Gastroesophageal sphincter (tissue), 3 donors: Measurements from ENCODE around the gene DUSP18.

Experiments used
- POLR2A ChIP-seq, 2 donors: fragments of 450-650 bp; IDR thresholded peaks; one replicate each; pipeline ENCODE4 v1.6.1; 2017; ENCODE audit warnings: antibody characterized with exemption in 2 of 2, mild to moderate bottlenecking in 2 of 2, moderate library complexity in 1 of 2
- POLR2AphosphoS5 ChIP-seq: sonication (generic); formaldehyde crosslinking; IDR thresholded peaks from one replicate; pipeline ENCODE4 v1.6.1; 2017; ENCODE audit warnings: antibody characterized with exemption
- TF ChIP-seq, protein P1 (sequence below), 4 experiments: fragments of 200-600 bp in 2 of 4; fragments of 450-650 bp in 2 of 4; sonication (generic) in 1 of 4; IDR thresholded peaks; one replicate each; pipeline ENCODE4 v1.5.1; 2017 to 2019; ENCODE audit warnings: antibody characterized with exemption in 4 of 4, mild to moderate bottlenecking in 2 of 4, moderate library complexity in 2 of 4

DNA sequence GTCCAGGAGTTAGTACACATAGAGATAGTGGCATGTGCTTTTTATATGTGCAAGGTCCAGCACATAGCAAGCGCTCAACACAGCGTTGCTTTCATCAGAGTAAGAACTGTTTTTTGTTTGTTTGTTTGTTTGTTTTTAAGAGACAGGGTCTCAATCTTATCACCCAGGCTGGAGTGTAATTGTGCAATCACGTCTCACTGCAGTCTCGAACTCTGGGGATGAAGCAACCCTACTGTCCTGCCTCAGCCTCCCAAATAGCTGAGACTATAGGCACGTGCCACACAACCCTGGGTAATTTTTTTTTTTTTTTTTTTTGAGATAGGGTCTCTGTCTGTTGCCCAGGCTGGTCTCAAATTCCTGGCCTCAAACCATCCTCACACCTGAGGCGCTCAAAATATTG lies 49.9 kb downstream of the DUSP18 start:
- TF ChIP-seq, protein P1, sequence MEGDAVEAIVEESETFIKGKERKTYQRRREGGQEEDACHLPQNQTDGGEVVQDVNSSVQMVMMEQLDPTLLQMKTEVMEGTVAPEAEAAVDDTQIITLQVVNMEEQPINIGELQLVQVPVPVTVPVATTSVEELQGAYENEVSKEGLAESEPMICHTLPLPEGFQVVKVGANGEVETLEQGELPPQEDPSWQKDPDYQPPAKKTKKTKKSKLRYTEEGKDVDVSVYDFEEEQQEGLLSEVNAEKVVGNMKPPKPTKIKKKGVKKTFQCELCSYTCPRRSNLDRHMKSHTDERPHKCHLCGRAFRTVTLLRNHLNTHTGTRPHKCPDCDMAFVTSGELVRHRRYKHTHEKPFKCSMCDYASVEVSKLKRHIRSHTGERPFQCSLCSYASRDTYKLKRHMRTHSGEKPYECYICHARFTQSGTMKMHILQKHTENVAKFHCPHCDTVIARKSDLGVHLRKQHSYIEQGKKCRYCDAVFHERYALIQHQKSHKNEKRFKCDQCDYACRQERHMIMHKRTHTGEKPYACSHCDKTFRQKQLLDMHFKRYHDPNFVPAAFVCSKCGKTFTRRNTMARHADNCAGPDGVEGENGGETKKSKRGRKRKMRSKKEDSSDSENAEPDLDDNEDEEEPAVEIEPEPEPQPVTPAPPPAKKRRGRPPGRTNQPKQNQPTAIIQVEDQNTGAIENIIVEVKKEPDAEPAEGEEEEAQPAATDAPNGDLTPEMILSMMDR (IDR thresholded peaks at IDR 0.05) = no peak
- TF ChIP-seq POLR2A (IDR thresholded peaks at IDR 0.05) = no peak
- no peak for TF ChIP-seq POLR2AphosphoS5
